Measurements from ENCODE around the gene NSL1.

GRCh38 chr1:212712451-212713303, 78.9 kb downstream of the NSL1 start:
- TF ChIP-seq CTCF (IDR thresholded peaks at IDR 0.05 in 2 of 3, conservative IDR thresholded peaks at IDR 0.05 in 1 of 3; ENCODE audit: insufficient read depth in 2 of 3, low read depth in 1 of 3, low read length in 3 of 3) (no peak), CREB1 (IDR thresholded peaks at IDR 0.05) (no peak), CREB1 (CRISPR knock-in tag; IDR thresholded peaks at IDR 0.05) (no peak), EP300 (IDR thresholded peaks at IDR 0.05; ENCODE audit: low read length) (no peak), SMARCB1 (IDR thresholded peaks at IDR 0.05; ENCODE audit: insufficient read length, low read depth) (no peak), CHD2 (IDR thresholded peaks at IDR 0.05; ENCODE audit: low read depth, low read length) (no peak), RFX5 (IDR thresholded peaks at IDR 0.05; ENCODE audit: low read depth, low read length) (no peak), KAT7 (CRISPR knock-in tag; IDR thresholded peaks at IDR 0.05; ENCODE audit: borderline replicate concordance) (no peak), SMC3 (conservative IDR thresholded peaks at IDR 0.05; ENCODE audit: insufficient read depth, low read depth, low read length) (no peak), ZNF57 (CRISPR knock-in tag; IDR thresholded peaks at IDR 0.05) (no peak), TBL1XR1 (IDR thresholded peaks at IDR 0.05; ENCODE audit: low read length in 2 of 2) (no peak), DEAF1 (CRISPR knock-in tag; IDR thresholded peaks at IDR 0.05) (no peak), ZNF395 (CRISPR knock-in tag; IDR thresholded peaks at IDR 0.05) (no peak), E2F4 (CRISPR knock-in tag; IDR thresholded peaks at IDR 0.05; ENCODE audit: low read depth) (no peak), EZH2 (IDR thresholded peaks at IDR 0.05; ENCODE audit: borderline replicate concordance, low read depth, low read length) (no peak)

Data from K562 (cell line).